SK-N-SH treated with all-trans-retinoic acid at 6 μM for 48 hours (cell line): ENCODE results near the gene KCTD20.

ENCODE experiments used
- BACH2 ChIP-seq: fragments of 250-450 bp; sonication (Bioruptor Pico); IDR thresholded peaks from 2 replicates; pipeline ENCODE4 v1.9.0; 2021; ENCODE audit warnings: mild to moderate bottlenecking, borderline replicate concordance
- PPARA ChIP-seq: fragments of 250-450 bp; sonication (Bioruptor Pico); IDR thresholded peaks from 2 replicates; pipeline ENCODE4 v1.5.0; 2020; ENCODE audit warnings: mild to moderate bottlenecking, borderline replicate concordance
- RARB ChIP-seq: fragments of 250-450 bp; sonication (Bioruptor Pico); IDR thresholded peaks from 2 replicates; pipeline ENCODE4 v1.8.0; 2021; ENCODE audit warnings: mild to moderate bottlenecking, moderate library complexity
- ZFP3 ChIP-seq: fragments of 250-450 bp; sonication (Bioruptor Pico); IDR thresholded peaks from 2 replicates; pipeline ENCODE4 v1.5.0; 2020; ENCODE audit warnings: mild to moderate bottlenecking, moderate library complexity
- TF ChIP-seq, protein P1 (sequence below): fragments of 250-450 bp; sonication (Bioruptor Pico); IDR thresholded peaks from 2 replicates; pipeline ENCODE4 v1.8.0; 2021; ENCODE audit warnings: low read depth, mild to moderate bottlenecking, moderate library complexity, borderline replicate concordance

DNA sequence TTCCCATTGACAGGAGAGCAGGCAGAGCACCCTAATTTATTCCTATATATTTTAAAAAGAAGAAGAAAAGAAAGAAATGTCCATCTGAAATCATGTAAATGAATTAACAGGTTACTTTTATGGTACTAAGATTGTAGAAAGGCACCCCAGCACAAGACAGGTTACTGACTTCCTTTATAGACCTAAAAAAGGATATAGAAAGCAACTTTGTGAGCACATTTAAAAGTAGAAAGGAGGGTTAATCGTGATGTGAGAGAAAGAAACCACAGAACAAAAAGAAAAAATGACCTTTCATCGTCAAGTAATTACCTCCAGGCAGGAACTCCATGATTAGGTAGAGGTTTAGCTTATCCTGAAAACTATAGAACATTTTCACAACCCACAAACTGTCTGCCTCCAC is 74.6 kb downstream of the KCTD20 start:
- TF ChIP-seq, protein P1, sequence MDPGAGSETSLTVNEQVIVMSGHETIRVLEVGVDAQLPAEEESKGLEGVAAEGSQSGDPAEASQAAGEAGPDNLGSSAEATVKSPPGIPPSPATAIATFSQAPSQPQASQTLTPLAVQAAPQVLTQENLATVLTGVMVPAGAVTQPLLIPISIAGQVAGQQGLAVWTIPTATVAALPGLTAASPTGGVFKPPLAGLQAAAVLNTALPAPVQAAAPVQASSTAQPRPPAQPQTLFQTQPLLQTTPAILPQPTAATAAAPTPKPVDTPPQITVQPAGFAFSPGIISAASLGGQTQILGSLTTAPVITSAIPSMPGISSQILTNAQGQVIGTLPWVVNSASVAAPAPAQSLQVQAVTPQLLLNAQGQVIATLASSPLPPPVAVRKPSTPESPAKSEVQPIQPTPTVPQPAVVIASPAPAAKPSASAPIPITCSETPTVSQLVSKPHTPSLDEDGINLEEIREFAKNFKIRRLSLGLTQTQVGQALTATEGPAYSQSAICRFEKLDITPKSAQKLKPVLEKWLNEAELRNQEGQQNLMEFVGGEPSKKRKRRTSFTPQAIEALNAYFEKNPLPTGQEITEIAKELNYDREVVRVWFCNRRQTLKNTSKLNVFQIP, result no peak
- TF ChIP-seq PPARA (CRISPR knock-in tag) (no peak), ZFP3 (CRISPR knock-in tag) (no peak), BACH2 (CRISPR knock-in tag) (no peak), RARB (CRISPR knock-in tag) (no peak)
